GM23338 (cell line): ENCODE data around the gene UCKL1. TPM values are rescaled to one million over a fixed set of nuclear protein-coding genes. Genes with fewer than 3 reads are reported as not detected.

Source experiments
- microRNA counts: library from miRNA; unstranded; fragments of <30 nt; microRNA quantifications from one replicate; lab custom pipeline; 2017
- microRNA-seq: library from miRNA; unstranded; fragments of <30 nt; microRNA quantifications from one replicate; pipeline ENCODE4, GENCODE V29; 2017
- polyA plus RNA-seq: library from polyadenylated mRNA; unstranded; fragments of >200 nt; fragmentation: Nextera tagmentation; extraction: Ambion mirVana; gene quantifications from 2 replicates; pipeline ENCODE4 v1.2.1, GENCODE V29; 2016
- small RNA-seq: library from RNA; depleted of rRNA; stranded (forward); fragments of <200 nt; gene quantifications from one replicate; pipeline ENCODE3, GENCODE V24; 2014; ENCODE audit warnings: low replicate concordance
- total RNA-seq: library from RNA; depleted of rRNA; stranded (reverse); fragments of >200 nt; shearing (Covaris generic); gene quantifications from 2 replicates; pipeline ENCODE4 v1.2.3, GENCODE V29; 2014; rRNA removed

Gene UCKL1
- total and polyA plus RNA-seq, 2 experiments from 2014 or later, result 56.8 to 82.5 TPM

MicroRNAs encoded within 50 kb of the gene (microRNA counts, 767-probe panel; counts per million panel counts)
- microRNA hsa-miR-1914-5p (lab: Ali Mortazavi, UCI), result not detected
- microRNA hsa-miR-647 (lab: Ali Mortazavi, UCI), result not detected
- not detected for microRNA hsa-miR-941 (lab: Ali Mortazavi, UCI)

Small RNA genes lying within 50 kb of the gene (microRNA-seq; reads per million reads assigned to microRNA genes)
- gene MIR1914 (1.1 reads per million), gene MIR647 (not detected), gene MIR941-1 (not detected), gene MIR941-2 (not detected), gene MIR941-3 (not detected), gene MIR941-4 (not detected), gene MIR941-5 (not detected)

Small RNA genes lying within 50 kb of the gene (small RNA-seq; reads per million reads assigned to genes)
- not detected for gene MIR647
- gene MIR941-2, result not detected
- not detected for gene MIR941-4
- gene MIR941-5, result not detected
- not detected for gene RNU1-134P

Other genes with a start within 250 kb of the UCKL1 start
- gene ARFRP1, start 248.4 kb downstream of the UCKL1 start, total RNA-seq, result 19.0 and 24.6 TPM in 2 replicates
- gene ARFRP1, start 248.4 kb downstream of the UCKL1 start, polyA plus RNA-seq, result 16.7 and 18.6 TPM in 2 replicates
- gene ZGPAT, start 248.4 kb downstream of the UCKL1 start, total RNA-seq, result 25.5 and 39.2 TPM in 2 replicates
- 21.5 and 25.0 TPM in 2 replicates for gene ZGPAT, start 248.4 kb downstream of the UCKL1 start, polyA plus RNA-seq
- gene LIME1, start 219.8 kb downstream of the UCKL1 start, total RNA-seq, result 3.6 and 12.2 TPM in 2 replicates
- gene LIME1, start 219.8 kb downstream of the UCKL1 start, polyA plus RNA-seq, result 4.7 and 7.4 TPM in 2 replicates
- gene SLC2A4RG, start 216.6 kb downstream of the UCKL1 start, total RNA-seq, result 33.8 and 42.0 TPM in 2 replicates
- gene SLC2A4RG, start 216.6 kb downstream of the UCKL1 start, polyA plus RNA-seq, result 22.8 and 25.3 TPM in 2 replicates
- 23.0 and 26.9 TPM in 2 replicates for gene ZBTB46, start 125.2 kb downstream of the UCKL1 start, total RNA-seq
- 3.2 TPM in 2 replicates for gene ZBTB46, start 125.2 kb downstream of the UCKL1 start, polyA plus RNA-seq
- not detected in 2 replicates for gene ABHD16B, start 94.9 kb downstream of the UCKL1 start, total RNA-seq
- gene ABHD16B, start 94.9 kb downstream of the UCKL1 start, polyA plus RNA-seq, result not detected in 2 replicates
- 103 and 104 TPM in 2 replicates for gene TPD52L2, start 91.1 kb downstream of the UCKL1 start, total RNA-seq
- 39.5 and 40.2 TPM in 2 replicates for gene TPD52L2, start 91.1 kb downstream of the UCKL1 start, polyA plus RNA-seq
- gene DNAJC5, start 61.3 kb downstream of the UCKL1 start, total RNA-seq, result 29.5 and 33.5 TPM in 2 replicates
- 6.9 and 7.1 TPM in 2 replicates for gene DNAJC5, start 61.3 kb downstream of the UCKL1 start, polyA plus RNA-seq
- gene ZNF512B, start 13.5 kb upstream of the UCKL1 start, total RNA-seq, result 21.4 and 28.8 TPM in 2 replicates
- gene ZNF512B, start 13.5 kb upstream of the UCKL1 start, polyA plus RNA-seq, result 6.0 and 6.1 TPM in 2 replicates
- gene SAMD10, start 23.2 kb upstream of the UCKL1 start, total RNA-seq, result 2.8 and 7.3 TPM in 2 replicates
- gene SAMD10, start 23.2 kb upstream of the UCKL1 start, polyA plus RNA-seq, result 2.1 and 3.2 TPM in 2 replicates
- gene PRPF6, start 24.7 kb upstream of the UCKL1 start, total RNA-seq, result 73.5 and 79.9 TPM in 2 replicates
- gene PRPF6, start 24.7 kb upstream of the UCKL1 start, polyA plus RNA-seq, result 53.8 and 56.2 TPM in 2 replicates
- 0.73 and 0.85 TPM in 2 replicates for gene C20orf204, start 79.8 kb upstream of the UCKL1 start, total RNA-seq
- 0.68 and 0.82 TPM in 2 replicates for gene C20orf204, start 79.8 kb upstream of the UCKL1 start, polyA plus RNA-seq
- gene SOX18, start 93.2 kb upstream of the UCKL1 start, total RNA-seq, result 0.21 TPM in 1 of 2 replicates, not detected in the other
- gene SOX18, start 93.2 kb upstream of the UCKL1 start, polyA plus RNA-seq, result not detected in 2 replicates
- gene TCEA2, start 106.8 kb upstream of the UCKL1 start, total RNA-seq, result 15.0 and 21.0 TPM in 2 replicates
- gene TCEA2, start 106.8 kb upstream of the UCKL1 start, polyA plus RNA-seq, result 54.4 and 58.9 TPM in 2 replicates
- 15.0 and 19.7 TPM in 2 replicates for gene RGS19, start 123.1 kb upstream of the UCKL1 start, total RNA-seq
- 12.5 and 13.1 TPM in 2 replicates for gene RGS19, start 123.1 kb upstream of the UCKL1 start, polyA plus RNA-seq
- 0.74 and 1.1 TPM in 2 replicates for gene OPRL1, start 123.7 kb upstream of the UCKL1 start, total RNA-seq
- 0.24 and 0.27 TPM in 2 replicates for gene OPRL1, start 123.7 kb upstream of the UCKL1 start, polyA plus RNA-seq
- gene LKAAEAR1, start 128.0 kb upstream of the UCKL1 start, total RNA-seq, result 1.1 TPM in 1 of 2 replicates, not detected in the other
- gene LKAAEAR1, start 128.0 kb upstream of the UCKL1 start, polyA plus RNA-seq, result 1.8 and 2.4 TPM in 2 replicates
- gene NPBWR2, start 151.1 kb upstream of the UCKL1 start, total RNA-seq, result not detected in 2 replicates
- gene NPBWR2, start 151.1 kb upstream of the UCKL1 start, polyA plus RNA-seq, result not detected in 2 replicates
- gene MYT1, start 208.0 kb upstream of the UCKL1 start, total RNA-seq, result 0.83 and 1.6 TPM in 2 replicates
- 1.1 and 1.6 TPM in 2 replicates for gene MYT1, start 208.0 kb upstream of the UCKL1 start, polyA plus RNA-seq